Measurements from ENCODE around the gene GPR132.
"Not testable (repeated sequence)": the region's sequence is repeated elsewhere in the genome, so short reads cannot be mapped to it uniquely, and the experiment has no call there.

GPR132 gene

DNA sequence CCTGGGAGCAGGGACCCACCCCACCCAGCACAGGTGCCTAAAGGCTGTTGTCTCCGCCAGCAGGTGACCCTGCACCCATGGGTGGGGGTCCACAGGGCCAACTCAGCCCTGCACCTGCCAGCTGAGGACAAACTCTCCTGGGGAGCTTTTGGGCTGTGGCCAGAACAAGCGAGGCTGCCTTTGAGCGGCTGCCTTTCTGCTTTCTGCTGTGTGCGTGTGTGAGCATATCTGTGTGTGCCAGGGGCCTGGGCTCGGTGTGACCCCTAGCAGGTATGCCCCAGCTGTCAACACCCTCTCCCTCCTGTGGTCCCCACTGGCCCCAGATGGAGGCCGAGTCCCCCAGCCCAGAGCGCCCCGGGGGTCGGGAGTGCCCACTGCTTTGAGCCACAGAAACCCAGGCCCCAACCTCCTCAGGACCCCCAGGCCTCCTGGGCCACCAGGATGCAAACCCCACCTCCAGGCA, 25.9 kb upstream of the GPR132 start:
- no peak for DNase-seq

GRCh38 chr14:105090493-105091053, 25.3 kb upstream of the GPR132 start:
- DNase-seq, result peak; percentile 76

- no peak for DNase-seq
These were observed 24.7 kb upstream of the GPR132 start for GRCh38 chr14:105089746-105090492.

GRCh38 chr14:105088812-105089745, 23.8 kb upstream of the GPR132 start:
- DNase-seq, result peak; percentile 29

DNA sequence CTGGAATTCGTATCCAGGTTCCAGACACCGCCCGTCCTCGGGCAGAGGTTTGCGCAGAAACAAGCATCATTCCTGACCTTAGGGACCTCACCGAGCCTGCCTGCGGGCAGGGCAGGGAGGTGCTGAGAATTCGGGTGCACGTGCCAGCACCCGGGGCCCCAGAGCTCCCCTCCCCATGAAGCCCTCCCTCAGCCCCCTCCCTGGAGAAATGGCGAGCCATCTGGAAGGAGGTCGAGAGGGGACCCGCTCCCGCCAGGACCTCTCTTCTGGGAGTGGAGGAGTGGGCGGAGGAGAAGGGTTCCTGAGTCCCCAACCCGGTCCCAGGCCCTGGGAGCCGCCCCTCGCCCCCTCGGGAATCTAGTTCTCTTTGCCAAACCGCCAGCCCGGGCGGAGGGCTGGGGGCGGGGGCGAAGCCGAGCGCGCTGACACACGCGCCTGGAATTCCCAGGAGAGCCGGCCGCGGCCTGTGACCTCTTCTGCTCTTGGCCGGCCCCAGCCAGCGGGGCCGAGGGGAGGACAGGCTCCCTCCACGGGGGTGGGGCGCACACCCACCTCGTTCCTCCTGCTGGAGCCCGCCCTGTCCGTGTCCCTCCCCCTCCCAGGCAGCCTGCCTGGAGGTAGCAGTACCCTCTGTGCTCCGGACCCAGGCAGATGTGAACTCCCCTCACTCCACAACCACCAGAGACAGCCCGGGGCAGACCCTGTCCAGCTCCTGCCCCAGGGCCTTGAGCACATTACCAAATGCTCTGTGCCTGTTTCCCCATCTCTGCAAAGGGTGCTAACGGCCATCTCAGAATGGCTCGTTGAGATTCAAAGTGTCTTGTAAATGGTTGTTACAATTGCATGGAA, 23.0 kb upstream of the GPR132 start:
- peak; percentile 91 for DNase-seq

- peak; percentile 75 for DNase-seq
These were observed 22.2 kb upstream of the GPR132 start for GRCh38 chr14:105087308-105087962.

DNA sequence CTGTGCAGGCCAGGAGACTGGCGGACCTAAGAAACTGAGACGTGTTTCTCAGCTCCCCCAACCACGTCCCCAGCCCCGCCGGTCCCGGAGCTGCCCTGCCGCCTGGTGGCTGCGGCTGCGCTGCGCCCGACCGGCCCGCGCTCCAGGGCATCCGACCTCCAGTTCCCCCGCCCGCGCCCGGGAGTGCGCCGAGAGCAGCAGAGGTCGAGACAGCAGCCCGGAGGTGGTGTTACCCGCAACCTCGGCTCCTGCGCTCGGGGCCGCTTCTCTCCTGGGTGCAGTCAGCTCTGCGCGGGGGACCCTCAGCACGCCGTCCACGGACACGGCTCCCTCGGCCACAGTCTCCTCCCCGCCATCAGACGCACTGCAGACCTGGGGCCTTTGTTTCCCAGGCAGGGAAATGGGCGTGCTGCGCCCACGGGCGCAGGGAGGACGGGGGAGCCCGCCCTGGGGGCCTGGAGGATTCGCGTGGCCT, 21.6 kb upstream of the GPR132 start:
- peak; percentile 80 for DNase-seq

DNA sequence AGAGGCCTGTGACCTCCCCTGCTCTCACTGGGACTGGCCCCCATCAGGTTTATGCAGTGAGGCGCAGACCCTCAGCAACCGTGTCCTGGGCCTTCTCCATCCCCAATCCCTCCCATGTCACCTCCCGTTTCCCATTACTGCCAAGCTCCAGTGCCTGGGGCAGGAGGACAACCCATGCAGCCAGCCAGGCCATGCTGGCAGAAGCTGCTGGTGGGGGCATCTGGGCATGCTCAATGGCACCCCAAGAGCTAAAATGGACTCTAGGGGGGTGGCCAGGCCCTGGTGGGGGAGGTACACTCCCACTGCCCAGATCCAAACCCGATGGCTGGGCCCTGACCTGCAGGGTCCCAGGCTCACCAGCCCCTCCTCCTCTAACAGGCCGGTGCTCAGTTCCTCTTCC, 20.5 kb upstream of the GPR132 start:
- no peak for DNase-seq

- DNase-seq, result no peak
These were observed 19.7 kb upstream of the GPR132 start for GRCh38 chr14:105084741-105085571.

DNA sequence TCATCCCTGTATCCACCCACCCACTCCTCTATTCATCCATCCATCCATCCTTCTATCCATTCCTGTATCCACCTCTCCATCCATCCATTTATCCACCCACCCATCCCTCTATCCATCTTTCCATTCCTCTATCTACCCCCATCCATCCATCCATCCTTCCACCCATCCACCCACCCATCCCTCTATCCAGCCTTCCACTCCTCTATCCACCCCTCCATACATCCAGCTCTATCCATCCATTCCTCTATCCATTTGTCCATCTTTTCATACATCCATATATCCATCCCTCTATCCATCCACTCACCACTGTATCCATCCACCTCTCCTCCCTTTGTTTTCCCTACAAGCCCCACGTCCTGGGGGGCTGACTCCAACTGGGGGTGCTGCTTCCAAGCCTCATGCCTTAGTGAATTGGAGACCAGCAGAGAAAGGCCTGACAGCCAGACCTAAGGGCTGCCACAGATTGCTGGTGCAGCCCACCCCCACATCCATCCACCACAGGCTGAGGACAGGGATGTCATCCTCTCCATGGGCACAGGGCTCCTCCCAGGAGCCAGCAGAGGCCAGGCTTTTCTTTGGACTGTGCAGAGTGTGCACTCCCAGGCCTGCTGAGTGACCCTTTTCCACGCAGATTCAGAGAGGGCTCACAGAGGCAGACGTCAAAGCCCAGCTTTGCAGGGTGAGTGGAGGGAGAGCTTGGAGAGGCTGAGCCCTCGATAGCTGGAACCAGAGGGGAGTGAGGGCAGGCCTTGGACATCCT, 18.9 kb upstream of the GPR132 start:
- DNase-seq, result no peak

- no peak for DNase-seq
These were observed 17.5 kb upstream of the GPR132 start for GRCh38 chr14:105082703-105083102.

- not testable (repeated sequence) for DNase-seq
These were observed 16.2 kb upstream of the GPR132 start for GRCh38 chr14:105081473-105081872.

GRCh38 chr14:105080161-105080560, 14.9 kb upstream of the GPR132 start:
- DNase-seq, result no peak

GRCh38 chr14:105078294-105078693, 13.1 kb upstream of the GPR132 start:
- DNase-seq, result no peak

DNA sequence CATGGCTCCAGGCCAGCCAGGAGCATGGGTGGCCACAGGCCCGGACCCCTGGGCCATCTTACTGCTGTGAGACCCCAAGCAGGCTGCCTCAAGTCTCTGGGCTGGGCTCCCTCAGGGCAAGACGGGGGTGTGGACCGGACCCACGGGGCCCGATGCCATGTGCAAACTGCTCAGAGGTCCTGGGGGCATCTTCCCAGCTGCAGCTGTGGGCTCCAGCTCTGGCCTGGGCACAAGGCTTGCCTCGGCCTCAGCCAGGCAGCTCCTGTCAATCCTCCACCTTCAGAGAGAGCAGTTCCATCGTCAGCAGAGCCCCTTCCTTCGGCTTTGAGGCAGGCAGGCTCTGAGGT, 12.4 kb upstream of the GPR132 start:
- no peak for DNase-seq

DNA sequence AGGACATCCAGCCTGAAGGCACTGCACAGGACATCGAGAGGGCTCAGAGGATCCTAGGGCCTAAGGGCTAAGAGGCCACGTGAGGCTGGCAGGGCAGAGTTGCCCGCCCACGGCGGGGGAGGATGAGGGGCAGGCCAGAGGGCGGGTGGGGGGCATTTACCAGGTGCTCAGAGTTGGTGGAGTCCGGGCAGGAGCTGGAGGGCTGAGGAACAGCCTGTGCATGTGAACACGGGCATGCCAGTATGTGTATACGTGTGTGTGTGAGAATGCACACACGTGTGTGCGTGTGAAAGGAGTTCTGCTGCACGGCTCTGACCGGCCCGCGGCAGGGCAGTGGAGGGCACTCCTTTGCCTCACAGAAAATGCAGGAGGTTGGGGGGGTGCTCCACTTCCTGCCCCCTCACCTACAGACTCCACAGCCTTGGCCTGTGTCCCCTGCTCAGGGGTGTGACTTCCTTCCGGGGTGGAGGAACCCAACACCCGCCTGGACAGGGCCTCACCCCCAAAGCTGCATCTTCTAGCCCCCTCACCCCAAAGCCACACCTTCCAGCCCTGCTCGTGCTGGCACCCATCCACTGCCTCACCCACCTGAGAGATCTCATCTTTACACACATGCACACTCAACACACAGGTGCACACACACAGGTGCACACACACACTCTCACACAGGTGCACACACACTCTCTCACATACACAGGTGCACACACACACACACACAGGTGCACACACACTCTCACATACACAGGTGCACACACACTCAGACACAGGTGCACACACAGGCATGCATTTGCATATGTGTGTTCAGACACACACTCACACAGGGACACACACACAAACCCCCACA, 11.8 kb upstream of the GPR132 start:
- DNase-seq, result no peak

DNA sequence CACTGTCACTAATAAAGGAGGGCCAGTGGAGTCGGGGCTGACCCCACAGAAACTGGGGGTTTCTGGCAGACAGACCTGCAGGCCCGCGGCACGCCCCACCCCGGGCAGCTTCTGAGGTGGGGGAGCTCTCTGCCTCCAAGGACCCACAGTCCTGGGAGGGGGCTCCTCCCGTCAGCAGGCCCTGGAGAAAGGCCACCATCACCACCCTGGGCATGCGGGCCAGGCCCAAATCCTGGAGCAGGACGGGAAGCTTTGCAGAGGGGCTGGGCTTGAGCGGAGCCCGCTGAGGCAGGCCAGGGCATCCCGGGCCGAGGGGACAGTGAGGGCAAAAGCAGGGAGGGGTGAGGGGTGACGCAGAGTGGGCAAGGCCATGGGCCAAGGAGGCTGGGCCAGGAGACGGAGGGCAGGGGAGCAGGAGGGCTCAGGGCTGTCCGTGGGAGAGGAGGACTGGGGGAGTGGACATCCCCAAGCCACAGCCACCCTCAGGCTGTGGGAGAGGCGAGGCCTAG, 11.1 kb upstream of the GPR132 start:
- no peak for DNase-seq

DNA sequence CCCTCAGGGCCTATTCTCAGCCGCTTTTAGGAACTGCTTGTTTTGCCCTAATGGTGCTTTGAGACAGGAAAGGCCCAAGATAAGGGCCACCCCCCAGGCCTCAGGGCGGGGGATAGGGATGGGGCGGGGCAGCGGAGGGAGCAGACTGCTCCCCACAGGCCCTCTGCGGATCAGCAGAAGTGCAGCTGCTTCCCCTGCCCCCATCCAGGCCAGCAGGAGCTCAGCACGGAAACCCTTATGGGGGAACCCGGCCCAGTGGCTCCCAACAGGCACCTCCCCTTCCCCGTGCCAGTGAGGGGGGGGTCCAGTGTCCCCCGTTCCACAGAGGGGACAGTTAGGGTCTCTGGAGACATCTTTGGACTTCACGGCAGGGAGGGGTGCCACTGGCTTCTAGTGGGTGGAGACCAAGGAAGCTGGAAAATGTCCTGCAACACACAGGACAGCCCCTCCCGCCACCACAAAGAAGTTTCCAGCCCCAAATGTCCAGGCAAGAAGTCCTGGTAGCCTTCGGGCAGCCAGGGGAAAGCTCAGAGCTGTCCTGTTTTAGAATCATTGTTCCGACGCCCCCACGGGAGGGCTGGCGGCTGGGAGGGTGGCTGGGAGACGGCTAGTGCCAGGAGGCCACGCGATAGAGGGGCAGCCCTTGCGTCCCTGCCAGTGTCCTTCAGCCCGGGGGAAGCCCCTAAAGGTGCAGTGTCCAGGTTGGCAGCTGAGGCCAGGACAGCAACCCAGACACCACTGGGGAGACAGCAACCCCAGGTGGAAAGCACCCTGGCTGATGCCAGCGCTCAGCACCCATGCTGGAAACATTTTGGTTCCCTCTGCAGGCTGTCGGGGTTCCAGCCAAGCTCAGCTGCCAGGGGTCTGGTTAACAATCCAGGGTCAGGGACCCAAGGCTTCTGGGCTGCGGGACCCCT, 10.4 kb upstream of the GPR132 start:
- peak; percentile 34 for DNase-seq

Data from EL (cell line).